ENCODE results near the gene BCL3. TPM values are rescaled to one million over a fixed set of nuclear protein-coding genes. Genes with fewer than 3 reads are reported as not detected.

The BCL3 gene
- total RNA-seq, 1 experiment from 2014 or later: 7.8 TPM

GRCh38 chr19:44749994-44750393 is 1.5 kb downstream of the BCL3 start (continued):
- TF ChIP-seq ZNF532 (CRISPR knock-in tag; IDR thresholded peaks at IDR 0.05; ENCODE audit: borderline replicate concordance): no peak
- no peak for TF ChIP-seq GABPB1 (CRISPR knock-in tag; IDR thresholded peaks at IDR 0.05)
- TF ChIP-seq JUN (CRISPR knock-in tag; IDR thresholded peaks at IDR 0.05): no peak
- TF ChIP-seq ELF4 (CRISPR knock-in tag; IDR thresholded peaks at IDR 0.05; ENCODE audit: low read depth): no peak
- TF ChIP-seq ZSCAN18 (CRISPR knock-in tag; IDR thresholded peaks at IDR 0.05): no peak

DNA sequence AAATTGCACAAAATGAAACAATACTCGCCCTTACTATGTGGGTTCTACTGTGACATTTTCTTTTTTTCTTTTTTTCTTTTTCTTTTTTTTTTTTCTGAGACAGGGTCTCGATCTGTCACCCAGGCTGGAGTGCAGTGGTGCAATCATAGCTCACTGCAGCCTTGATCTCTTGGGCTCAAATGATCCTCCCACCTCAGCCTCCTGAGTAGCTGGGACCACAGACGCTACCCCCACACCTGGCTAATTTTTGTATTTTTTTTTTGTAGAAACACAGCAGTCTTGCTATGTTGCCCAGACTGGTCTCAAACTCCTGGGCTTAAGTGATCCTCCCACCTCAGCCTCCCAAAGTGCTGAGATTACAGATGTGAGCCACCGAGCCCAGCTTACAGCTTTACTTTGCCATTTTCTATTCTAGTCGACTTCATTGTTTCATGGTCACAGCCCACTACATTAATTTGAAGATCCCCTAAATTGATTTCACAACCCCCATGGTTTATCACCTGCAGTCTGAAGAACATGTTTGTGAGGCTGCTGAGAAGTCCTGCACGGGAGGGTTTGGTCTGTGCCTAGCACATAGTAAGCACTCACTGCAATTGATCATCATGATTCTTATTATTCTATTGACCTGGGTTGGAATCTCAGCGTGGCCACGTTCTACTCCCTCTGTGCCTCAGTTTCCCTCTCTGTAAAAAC is 3.8 kb downstream of the BCL3 start:
- H3K36me3 Mint-ChIP-seq: no peaks in the 10 kb centered on the region
- H3K4me1 Mint-ChIP-seq: peaks cover 29% of the 10 kb centered on the region
- no peak for ATAC-seq
- H3K4me3 Mint-ChIP-seq: peak overlapping the region; percentile 71
- CTCF ChIA-PET: interaction anchor here (0.6 to 5.3 kb wide), 6 partner anchors 19 to 64 kb away, joined by 3 to 54 read pairs (median 6); no protein-coding TSS in a partner anchor
- TF ChIP-seq ATF3 (CRISPR knock-in tag; conservative IDR thresholded peaks at IDR 0.05): no peak
- TF ChIP-seq TP53 (CRISPR knock-in tag; IDR thresholded peaks at IDR 0.05): no peak
- no peak for TF ChIP-seq ZNF219 (CRISPR knock-in tag; IDR thresholded peaks at IDR 0.05; ENCODE audit: borderline replicate concordance)
- no peak for TF ChIP-seq IRF1 (CRISPR knock-in tag; IDR thresholded peaks at IDR 0.05)
- no peak for TF ChIP-seq FOXP1 (CRISPR knock-in tag; IDR thresholded peaks at IDR 0.05; ENCODE audit: borderline replicate concordance)
- TF ChIP-seq EMX1 (CRISPR knock-in tag; IDR thresholded peaks at IDR 0.05): no peak
- TF ChIP-seq FOXK1 (CRISPR knock-in tag; IDR thresholded peaks at IDR 0.05): no peak
- no peak for TF ChIP-seq JUN (CRISPR knock-in tag; IDR thresholded peaks at IDR 0.05)
- TF ChIP-seq ZNF416 (CRISPR knock-in tag; IDR thresholded peaks at IDR 0.05): no peak
- TF ChIP-seq, protein P1, sequence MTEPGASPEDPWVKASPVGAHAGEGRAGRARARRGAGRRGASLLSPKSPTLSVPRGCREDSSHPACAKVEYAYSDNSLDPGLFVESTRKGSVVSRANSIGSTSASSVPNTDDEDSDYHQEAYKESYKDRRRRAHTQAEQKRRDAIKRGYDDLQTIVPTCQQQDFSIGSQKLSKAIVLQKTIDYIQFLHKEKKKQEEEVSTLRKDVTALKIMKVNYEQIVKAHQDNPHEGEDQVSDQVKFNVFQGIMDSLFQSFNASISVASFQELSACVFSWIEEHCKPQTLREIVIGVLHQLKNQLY (CRISPR knock-in tag; IDR thresholded peaks at IDR 0.05): no peak
- no peak for TF ChIP-seq HMGXB4 (CRISPR knock-in tag; IDR thresholded peaks at IDR 0.05)
- TF ChIP-seq TEAD1 (CRISPR knock-in tag; IDR thresholded peaks at IDR 0.05): no peak
- TF ChIP-seq ATF2 (CRISPR knock-in tag; IDR thresholded peaks at IDR 0.05; ENCODE audit: borderline replicate concordance, low read depth): no peak
- no peak for TF ChIP-seq NFE2L1 (CRISPR knock-in tag; IDR thresholded peaks at IDR 0.05)
- no peak for TF ChIP-seq MYBL2 (CRISPR knock-in tag; IDR thresholded peaks at IDR 0.05)
- TF ChIP-seq, protein P2, sequence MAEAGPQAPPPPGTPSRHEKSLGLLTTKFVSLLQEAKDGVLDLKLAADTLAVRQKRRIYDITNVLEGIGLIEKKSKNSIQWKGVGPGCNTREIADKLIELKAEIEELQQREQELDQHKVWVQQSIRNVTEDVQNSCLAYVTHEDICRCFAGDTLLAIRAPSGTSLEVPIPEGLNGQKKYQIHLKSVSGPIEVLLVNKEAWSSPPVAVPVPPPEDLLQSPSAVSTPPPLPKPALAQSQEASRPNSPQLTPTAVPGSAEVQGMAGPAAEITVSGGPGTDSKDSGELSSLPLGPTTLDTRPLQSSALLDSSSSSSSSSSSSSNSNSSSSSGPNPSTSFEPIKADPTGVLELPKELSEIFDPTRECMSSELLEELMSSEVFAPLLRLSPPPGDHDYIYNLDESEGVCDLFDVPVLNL (CRISPR knock-in tag; IDR thresholded peaks at IDR 0.05; ENCODE audit: borderline replicate concordance, low read depth): no peak
- no peak for TF ChIP-seq IRF2 (CRISPR knock-in tag; IDR thresholded peaks at IDR 0.05; ENCODE audit: borderline replicate concordance, low read depth)
- TF ChIP-seq CREB1 (CRISPR knock-in tag; IDR thresholded peaks at IDR 0.05): no peak
- TF ChIP-seq ETV6 (CRISPR knock-in tag; IDR thresholded peaks at IDR 0.05): no peak
- TF ChIP-seq ATF1 (CRISPR knock-in tag; IDR thresholded peaks at IDR 0.05): no peak
- H3K9me3 Mint-ChIP-seq: no peaks in the 10 kb centered on the region
- no peak for DNase-seq (ENCODE audit: low spot score)
- H3K27me3 Mint-ChIP-seq (ENCODE audit: low read depth): peaks cover 85% of the 10 kb centered on the region
- POLR2A ChIA-PET: interaction anchor here (0.8 to 2.1 kb wide), 2 partner anchors 16 to 18 kb away, joined by 3 to 4 read pairs; no protein-coding TSS in a partner anchor
- no peak overlapping the region for H3K27ac Mint-ChIP-seq

Measured in WTC11 (cell line).